Effector memory CD4-positive, alpha-beta T cell (primary cell): ENCODE data around the gene RAB33A.

Source experiments
- DNase-seq, 3 donors: peaks; one replicate each; pipeline ENCODE4 v3.0.0-alpha.2; 2020
- H3K27ac ChIP-seq: 2 replicates; pipeline ENCODE4 v1.7.0; 2013; ENCODE audit warnings: mild to moderate bottlenecking, low read length, moderate library complexity; ENCODE audit not compliant: insufficient read depth, poor library complexity, severe bottlenecking
- H3K27me3 ChIP-seq: replicated peaks from 2 replicates; pipeline ENCODE4 v1.7.0; 2013; ENCODE audit warnings: mild to moderate bottlenecking, low read length; ENCODE audit not compliant: insufficient read depth, control insufficient read depth, poor library complexity, severe bottlenecking
- H3K36me3 ChIP-seq: 2 replicates; pipeline ENCODE4 v1.7.0; 2013; ENCODE audit warnings: mild to moderate bottlenecking, low read length, moderate library complexity; ENCODE audit not compliant: control insufficient read depth, insufficient read depth
- H3K4me1 ChIP-seq: 2 replicates; pipeline ENCODE4 v1.7.0; 2013; ENCODE audit warnings: low read length, mild to moderate bottlenecking; ENCODE audit not compliant: control insufficient read depth, insufficient read depth, poor library complexity, severe bottlenecking
- H3K4me3 ChIP-seq: 2 replicates; pipeline ENCODE4 v1.7.0; 2013; ENCODE audit warnings: low read length, low read depth, mild to moderate bottlenecking; ENCODE audit not compliant: insufficient read depth, poor library complexity, severe bottlenecking
- H3K9me3 ChIP-seq: 2 replicates; pipeline ENCODE4 v1.7.0; 2013; ENCODE audit warnings: mild to moderate bottlenecking, low read length, moderate library complexity; ENCODE audit not compliant: control insufficient read depth

The RAB33A gene

DNA sequence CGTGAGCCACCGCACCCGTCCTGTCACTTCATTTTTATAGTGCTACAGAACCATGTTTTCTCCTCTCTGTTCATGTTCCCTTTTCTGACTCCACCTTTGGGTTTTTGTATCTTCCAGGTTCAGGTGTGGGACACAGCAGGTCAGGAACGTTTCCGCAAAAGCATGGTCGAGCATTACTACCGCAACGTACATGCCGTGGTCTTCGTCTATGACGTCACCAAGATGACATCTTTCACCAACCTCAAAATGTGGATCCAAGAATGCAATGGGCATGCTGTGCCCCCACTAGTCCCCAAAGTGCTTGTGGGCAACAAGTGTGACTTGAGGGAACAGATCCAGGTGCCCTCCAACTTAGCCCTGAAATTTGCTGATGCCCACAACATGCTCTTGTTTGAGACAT is 12.4 kb downstream of the RAB33A start:
- H3K27me3 ChIP-seq: no peaks in the 10 kb centered on the region
- no peaks in the 10 kb centered on the region for H3K9me3 ChIP-seq
- H3K4me1 ChIP-seq: no peaks in the 10 kb centered on the region
- no peak overlapping the region for H3K4me3 ChIP-seq
- no peak for DNase-seq
- no peak overlapping the region for H3K27ac ChIP-seq
- no peaks in the 10 kb centered on the region for H3K36me3 ChIP-seq

GRCh38 chrX:130184857-130185256 is 13.1 kb downstream of the RAB33A start:
- Histone ChIP-seq H3K27ac (no peak overlapping the region), H3K4me3 (no peak overlapping the region), H3K27me3 (no peaks in the 10 kb centered on the region), H3K4me1 (no peaks in the 10 kb centered on the region), H3K36me3 (no peaks in the 10 kb centered on the region), H3K9me3 (no peaks in the 10 kb centered on the region)
- DNase-seq: no peak

- Histone ChIP-seq H3K4me3 (no peak overlapping the region), H3K27me3 (no peaks in the 10 kb centered on the region), H3K36me3 (no peaks in the 10 kb centered on the region), H3K9me3 (no peaks in the 10 kb centered on the region), H3K4me1 (no peaks in the 10 kb centered on the region), H3K27ac (no peak overlapping the region)
- no peak for DNase-seq
These were observed 14.9 kb downstream of the RAB33A start for GRCh38 chrX:130186651-130187050.

DNA sequence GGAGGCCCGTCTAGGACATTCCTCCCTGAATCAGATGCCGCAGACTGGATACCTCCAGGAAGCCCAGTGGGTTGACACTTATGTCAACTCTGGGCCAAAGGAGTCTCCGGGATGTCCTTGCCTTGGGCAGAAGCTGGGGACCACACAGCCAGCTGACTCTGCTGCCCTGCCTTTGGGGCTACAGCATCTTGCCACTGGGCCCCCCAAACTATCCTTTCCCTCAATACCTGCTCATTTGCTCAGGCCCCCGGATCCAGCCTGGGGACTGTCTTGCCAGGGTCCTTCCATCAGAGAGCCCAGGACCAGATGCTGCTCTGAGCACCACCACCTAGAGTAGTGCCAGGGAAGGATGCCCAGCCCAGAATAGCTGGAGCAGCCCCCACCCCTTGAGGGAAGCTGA is 19.0 kb downstream of the RAB33A start:
- no peak for DNase-seq
- H3K4me1 ChIP-seq: no peaks in the 10 kb centered on the region
- no peaks in the 10 kb centered on the region for H3K36me3 ChIP-seq
- H3K27ac ChIP-seq: no peak overlapping the region
- no peaks in the 10 kb centered on the region for H3K27me3 ChIP-seq
- no peaks in the 10 kb centered on the region for H3K9me3 ChIP-seq
- H3K4me3 ChIP-seq: no peak overlapping the region

- H3K9me3 ChIP-seq: no peaks in the 10 kb centered on the region
- no peak overlapping the region for H3K27ac ChIP-seq
- H3K27me3 ChIP-seq: no peaks in the 10 kb centered on the region
- H3K4me1 ChIP-seq: no peaks in the 10 kb centered on the region
- DNase-seq: no peak
- no peaks in the 10 kb centered on the region for H3K36me3 ChIP-seq
- no peak overlapping the region for H3K4me3 ChIP-seq
These were observed 24.7 kb downstream of the RAB33A start for GRCh38 chrX:130196466-130196865.

DNA sequence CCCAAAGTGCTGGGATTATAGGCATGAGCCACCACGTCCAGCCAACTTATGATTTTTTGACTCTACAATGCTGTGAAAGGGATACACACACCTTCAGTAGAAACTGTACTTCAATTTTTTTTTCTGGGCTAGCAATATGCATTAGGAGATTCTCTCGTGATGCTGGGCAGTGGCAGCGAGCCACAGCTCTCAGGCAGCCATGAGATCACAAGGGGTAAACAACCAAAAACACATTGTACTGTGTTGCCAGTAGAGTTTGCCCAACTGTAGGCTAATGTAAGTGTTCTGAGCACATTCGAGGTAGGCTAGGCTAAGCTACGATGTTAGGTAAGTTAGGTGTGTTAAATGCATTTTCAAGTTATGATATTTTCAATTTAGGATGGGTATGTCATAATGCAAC is 25.7 kb downstream of the RAB33A start:
- Histone ChIP-seq H3K9me3 (no peaks in the 10 kb centered on the region), H3K4me1 (no peaks in the 10 kb centered on the region), H3K27me3 (no peaks in the 10 kb centered on the region)

GRCh38 chrX:130204647-130205046 is 32.9 kb downstream of the RAB33A start:
- H3K9me3 ChIP-seq: no peaks in the 10 kb centered on the region
- H3K27me3 ChIP-seq: no peaks in the 10 kb centered on the region
- no peaks in the 10 kb centered on the region for H3K36me3 ChIP-seq
- DNase-seq: no peak
- no peak overlapping the region for H3K27ac ChIP-seq
- H3K4me1 ChIP-seq: no peaks in the 10 kb centered on the region
- no peak overlapping the region for H3K4me3 ChIP-seq

More for the DNA sequence above, 25.7 kb downstream of the RAB33A start:
- no peak for DNase-seq
- Histone ChIP-seq H3K36me3 (no peaks in the 10 kb centered on the region), H3K27ac (no peak overlapping the region), H3K4me3 (no peak overlapping the region)

DNA sequence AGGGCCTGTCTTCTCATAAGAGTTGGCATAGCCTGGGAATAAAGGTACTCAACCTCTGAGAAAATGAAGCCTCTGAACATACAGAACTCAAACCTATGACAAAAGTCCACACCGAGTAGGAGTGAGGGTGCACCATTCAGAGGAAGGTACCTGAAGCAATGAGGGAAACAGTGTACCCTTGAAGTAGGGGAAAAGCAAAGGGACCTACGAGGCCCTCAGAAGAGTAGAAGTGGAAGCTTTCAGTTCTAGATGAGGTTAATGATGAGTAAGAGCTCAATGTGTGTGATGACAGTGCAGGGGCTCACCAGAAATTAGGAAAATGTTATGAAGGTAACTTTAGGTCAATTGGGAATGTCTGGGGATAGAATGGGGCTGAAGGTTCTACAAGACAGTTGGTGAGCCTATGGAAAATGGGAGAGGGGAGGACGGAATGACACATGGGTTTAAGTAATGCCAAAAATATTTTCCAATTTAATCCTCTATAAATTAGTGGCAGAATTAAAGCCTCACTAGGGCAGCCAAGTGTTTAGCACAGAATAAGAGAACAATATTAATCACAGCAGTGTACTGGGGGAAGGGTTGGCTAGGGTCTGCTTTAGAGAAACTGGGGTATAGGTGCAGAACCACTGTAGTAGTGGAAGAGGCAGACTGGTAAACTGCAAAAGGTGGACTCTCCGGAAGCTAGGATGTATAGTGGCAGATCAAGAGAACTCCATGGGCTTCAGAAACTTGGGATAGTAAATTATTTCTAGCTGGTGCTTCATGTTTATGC is 39.8 kb downstream of the RAB33A start:
- Histone ChIP-seq H3K27me3 (no peaks in the 10 kb centered on the region), H3K9me3 (no peaks in the 10 kb centered on the region), H3K4me1 (no peaks in the 10 kb centered on the region), H3K36me3 (peaks cover 7% of the 10 kb centered on the region), H3K4me3 (no peak overlapping the region), H3K27ac (no peak overlapping the region)
- DNase-seq: no peak

GRCh38 chrX:130212371-130212770 is 40.6 kb downstream of the RAB33A start:
- Histone ChIP-seq H3K4me3 (no peak overlapping the region), H3K27me3 (no peaks in the 10 kb centered on the region), H3K4me1 (no peaks in the 10 kb centered on the region), H3K36me3 (peaks cover 7% of the 10 kb centered on the region), H3K27ac (no peak overlapping the region), H3K9me3 (no peaks in the 10 kb centered on the region)
- DNase-seq: no peak

DNA sequence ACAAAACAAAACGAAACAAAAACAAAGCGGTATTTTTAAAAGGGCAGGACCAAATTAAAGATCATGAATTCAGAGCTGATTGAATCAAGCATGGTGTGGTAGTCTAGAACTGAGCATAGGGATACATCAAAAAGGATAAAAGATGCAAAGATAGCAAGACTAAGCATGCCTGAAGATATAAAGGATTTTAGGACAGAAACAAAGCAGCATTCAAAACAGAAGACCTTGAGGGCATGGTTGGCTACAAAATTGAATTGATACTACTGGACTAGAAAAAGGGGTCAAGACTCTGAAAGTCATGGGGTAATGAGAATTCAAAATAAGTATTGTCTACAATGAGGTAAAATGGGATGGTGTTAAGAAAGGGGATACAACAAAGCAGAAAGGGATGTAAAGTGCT is 41.6 kb downstream of the RAB33A start:
- Histone ChIP-seq H3K4me3 (no peak overlapping the region), H3K4me1 (no peaks in the 10 kb centered on the region), H3K27ac (no peak overlapping the region), H3K27me3 (no peaks in the 10 kb centered on the region), H3K9me3 (no peaks in the 10 kb centered on the region), H3K36me3 (peaks cover 7% of the 10 kb centered on the region)
- no peak for DNase-seq
